Measurements from ENCODE around the gene TCF15. TPM values are rescaled to one million over a fixed set of nuclear protein-coding genes. Genes with fewer than 3 reads are reported as not detected.
A peak's percentile ranks its signal among the peaks of the same experiment; 100 is the strongest.

Gene TCF15
- total and polyA plus RNA-seq, 2 experiments from 2014 or later: 3.8 to 4.0 TPM

GRCh38 chr20:611843-612185 lies 1.7 kb upstream of the TCF15 start:
- Mint-ChIP-seq H3K4me3 (peak overlapping the region; percentile 40), H3K27ac (no peak overlapping the region), H3K9me3 (no peaks in the 10 kb centered on the region), H3K27me3 (ENCODE audit: insufficient read depth, low read depth, poor library complexity) (peaks cover 21% of the 10 kb centered on the region), H3K4me1 (peaks cover 36% of the 10 kb centered on the region), H3K36me3 (ENCODE audit: low read depth) (no peaks in the 10 kb centered on the region)
- DNase-seq (ENCODE audit: low spot score) (peak; percentile 48), ATAC-seq (peak; percentile 15)
- Histone ChIP-seq H3K4me2 (no peak overlapping the region), H3K27ac (ENCODE audit: low read depth) (no peak overlapping the region), H3K4me3 (peak overlapping the region; percentile 26; the same call in 1 of the 2 replicates), H2AFZ (peak overlapping the region; percentile 90), H3K4me1 (ENCODE audit: insufficient read depth) (peaks cover 15% of the 10 kb centered on the region), H3K79me2 (replicated peaks; ENCODE audit: insufficient read depth) (no peaks in the 10 kb centered on the region), H4K20me1 (replicated peaks; ENCODE audit: insufficient read depth) (no peaks in the 10 kb centered on the region; the same call in none of the 2 replicates), H3K27me3 (ENCODE audit: insufficient read depth) (peaks cover 33% of the 10 kb centered on the region), H3F3A (replicated peaks; ENCODE audit: low read depth) (peaks cover 9% of the 10 kb centered on the region), H3K9me2 (ENCODE audit: insufficient read depth) (no peaks in the 10 kb centered on the region), H3K36me3 (ENCODE audit: insufficient read depth) (no peaks in the 10 kb centered on the region)
- TF ChIP-seq EZH2phosphoT487 (IDR thresholded peaks at IDR 0.05; ENCODE audit: unreplicated experiment): no peak
- no peak for TF ChIP-seq CTCF (conservative IDR thresholded peaks at IDR 0.05; ENCODE audit: low read depth in 2 of 2)
- no peak for TF ChIP-seq NANOG (IDR thresholded peaks at IDR 0.05; ENCODE audit: borderline replicate concordance)
- TF ChIP-seq POLR2AphosphoS5 (IDR thresholded peaks at IDR 0.05; ENCODE audit: low read depth): no peak
- TF ChIP-seq CREB1 (CRISPR knock-in tag; IDR thresholded peaks at IDR 0.05; ENCODE audit: low read depth): no peak

GRCh38 chr20:611047-611842 lies 1.1 kb upstream of the TCF15 start:
- Histone ChIP-seq H3K4me1 (ENCODE audit: insufficient read depth) (peaks cover 15% of the 10 kb centered on the region), H4K20me1 (replicated peaks; ENCODE audit: insufficient read depth) (no peaks in the 10 kb centered on the region; the same call in none of the 2 replicates), H3K4me3 (peak overlapping the region; percentile 26; the same call in 1 of the 2 replicates), H3K36me3 (ENCODE audit: insufficient read depth) (no peaks in the 10 kb centered on the region), H3K79me2 (replicated peaks; ENCODE audit: insufficient read depth) (no peaks in the 10 kb centered on the region), H2AFZ (peak overlapping the region; percentile 90), H3F3A (replicated peaks; ENCODE audit: low read depth) (peaks cover 9% of the 10 kb centered on the region), H3K27me3 (ENCODE audit: insufficient read depth) (peaks cover 33% of the 10 kb centered on the region), H3K27ac (ENCODE audit: low read depth) (no peak overlapping the region), H3K9me2 (ENCODE audit: insufficient read depth) (no peaks in the 10 kb centered on the region), H3K4me2 (peak overlapping the region; percentile 84)
- Mint-ChIP-seq H3K4me3 (peak overlapping the region; percentile 67; the same call in 2 of the 3 replicates), H3K36me3 (ENCODE audit: low read depth) (no peaks in the 10 kb centered on the region), H3K4me1 (peaks cover 33% of the 10 kb centered on the region), H3K9me3 (no peaks in the 10 kb centered on the region), H3K27me3 (ENCODE audit: insufficient read depth, low read depth, poor library complexity) (peaks cover 21% of the 10 kb centered on the region), H3K27ac (no peak overlapping the region)
- ATAC-seq (peak; percentile 7), DNase-seq (ENCODE audit: low spot score) (no peak)
- TF ChIP-seq ETS1 (IDR thresholded peaks at IDR 0.05) (no peak), ZNF462 (CRISPR knock-in tag; IDR thresholded peaks at IDR 0.05) (no peak), EZH2phosphoT487 (IDR thresholded peaks at IDR 0.05; ENCODE audit: unreplicated experiment) (no peak), ZNF331 (CRISPR knock-in tag; IDR thresholded peaks at IDR 0.05; ENCODE audit: low read depth) (no peak), POLR2AphosphoS5 (IDR thresholded peaks at IDR 0.05; ENCODE audit: low read depth) (no peak)

Measured in GM23338 (cell line).